Activated CD8-positive, alpha-beta memory T cell treated with anti-CD3 and anti-CD28 coated beads, Interleukin-2, amount 50 U/mL, for 24 hours (primary cell): Measurements from ENCODE around the gene SERPINA9.

Experiments used
- DNase-seq: peaks from one replicate; pipeline ENCODE4 v3.0.0-alpha.2; 2020; ENCODE audit errors: extremely low read depth

Gene SERPINA9

GRCh38 chr14:94462763-94463572 is 13.0 kb downstream of the SERPINA9 start:
- no peak for DNase-seq

GRCh38 chr14:94462219-94462551 is 13.8 kb downstream of the SERPINA9 start:
- no peak for DNase-seq

- no peak for DNase-seq
These were observed 14.3 kb downstream of the SERPINA9 start for GRCh38 chr14:94461526-94462218.

- no peak for DNase-seq
These were observed 15.2 kb downstream of the SERPINA9 start for GRCh38 chr14:94460631-94461416.

GRCh38 chr14:94458558-94459205 is 17.3 kb downstream of the SERPINA9 start:
- DNase-seq: no peak

- DNase-seq: no peak
These were observed 17.9 kb downstream of the SERPINA9 start for GRCh38 chr14:94458096-94458495.

GRCh38 chr14:94455928-94456327 is 20.1 kb downstream of the SERPINA9 start:
- DNase-seq: no peak

- no peak for DNase-seq
These were observed 24.2 kb downstream of the SERPINA9 start for GRCh38 chr14:94451826-94452225.

- DNase-seq: no peak
These were observed 24.8 kb downstream of the SERPINA9 start for GRCh38 chr14:94451091-94451771.

- DNase-seq: no peak
These were observed 25.3 kb downstream of the SERPINA9 start for GRCh38 chr14:94450722-94451090.

- no peak for DNase-seq
These were observed 26.1 kb downstream of the SERPINA9 start for GRCh38 chr14:94449930-94450329.

- no peak for DNase-seq
These were observed 27.8 kb downstream of the SERPINA9 start for GRCh38 chr14:94448071-94448808.

- no peak for DNase-seq
These were observed 28.8 kb downstream of the SERPINA9 start for GRCh38 chr14:94447206-94447605.

- DNase-seq: no peak
These were observed 29.9 kb downstream of the SERPINA9 start for GRCh38 chr14:94446126-94446525.

- DNase-seq: no peak
These were observed 31.0 kb downstream of the SERPINA9 start for GRCh38 chr14:94445003-94445402.

- DNase-seq: no peak
These were observed 34.3 kb downstream of the SERPINA9 start for GRCh38 chr14:94441531-94442205.

GRCh38 chr14:94441130-94441529 is 34.9 kb downstream of the SERPINA9 start:
- DNase-seq: no peak

- DNase-seq: no peak
These were observed 36.4 kb downstream of the SERPINA9 start for GRCh38 chr14:94439453-94440057.

GRCh38 chr14:94428610-94429009 is 47.4 kb downstream of the SERPINA9 start:
- DNase-seq: no peak
